ENCODE data around the gene ZDHHC18.
"Not testable (repeated sequence)": the region's sequence is repeated elsewhere in the genome, so short reads cannot be mapped to it uniquely, and the experiment has no call there.

The ZDHHC18 gene

GRCh38 chr1:26858160-26858559 lies 31.7 kb downstream of the ZDHHC18 start:
- DNase-seq (ENCODE audit: low read depth): no peak

DNA sequence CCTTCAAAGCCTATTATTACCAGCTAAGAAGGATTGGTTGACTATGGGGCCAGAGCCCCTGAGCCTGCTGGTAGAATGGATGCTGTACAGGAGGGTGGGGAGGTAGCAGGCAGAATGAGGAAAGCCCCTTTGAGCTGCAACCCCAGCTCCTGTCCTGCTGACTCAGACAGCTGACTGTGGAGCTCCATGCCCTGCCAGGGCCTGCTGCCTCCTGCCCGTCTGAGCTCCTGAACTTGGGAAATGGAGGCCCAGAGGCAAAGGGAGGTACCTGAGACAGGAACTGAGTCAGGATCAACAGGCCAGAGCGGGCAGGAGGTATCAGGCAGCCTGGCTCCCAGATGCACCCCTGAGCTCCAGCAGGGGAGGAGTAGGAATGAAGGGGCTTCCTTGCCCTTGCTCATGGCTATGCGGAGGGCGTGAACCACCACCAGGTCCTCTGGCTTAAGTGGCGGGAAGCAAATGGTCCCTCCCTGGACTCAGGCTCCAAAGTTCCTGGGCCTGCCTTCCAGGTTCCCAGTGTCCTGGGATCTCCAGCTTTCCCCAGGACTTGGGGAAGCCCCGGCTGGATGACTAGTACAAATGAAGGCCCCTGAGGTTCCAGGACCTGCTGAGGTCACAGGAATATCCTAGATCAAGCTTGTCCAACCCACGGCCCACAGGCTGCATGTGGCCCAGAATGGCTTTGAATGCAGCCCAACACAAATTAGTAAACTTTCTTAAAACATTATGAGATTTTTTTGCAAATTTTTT lies 32.6 kb downstream of the ZDHHC18 start:
- no peak for DNase-seq (ENCODE audit: low read depth)

DNA sequence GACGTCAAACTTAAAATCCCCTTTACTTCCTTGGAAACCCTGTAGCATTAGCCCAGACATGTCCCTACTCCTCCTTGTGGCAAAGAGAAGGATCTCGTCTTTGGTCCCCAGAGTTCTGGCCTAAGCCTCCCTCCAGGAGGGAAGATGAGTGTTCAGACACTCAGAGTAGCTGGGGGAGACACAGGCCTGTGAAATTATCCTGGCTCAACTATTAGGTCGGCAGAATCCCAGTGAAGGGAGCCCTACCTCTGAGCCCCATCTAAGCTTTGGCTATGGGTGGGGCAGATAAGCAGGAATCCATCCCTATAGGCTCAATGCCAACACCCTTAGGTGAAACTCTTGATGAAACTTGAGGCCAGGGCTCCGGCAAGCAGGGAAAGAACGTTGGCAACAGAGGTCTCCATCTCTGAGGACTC lies 34.8 kb downstream of the ZDHHC18 start:
- DNase-seq (ENCODE audit: low read depth): no peak

DNA sequence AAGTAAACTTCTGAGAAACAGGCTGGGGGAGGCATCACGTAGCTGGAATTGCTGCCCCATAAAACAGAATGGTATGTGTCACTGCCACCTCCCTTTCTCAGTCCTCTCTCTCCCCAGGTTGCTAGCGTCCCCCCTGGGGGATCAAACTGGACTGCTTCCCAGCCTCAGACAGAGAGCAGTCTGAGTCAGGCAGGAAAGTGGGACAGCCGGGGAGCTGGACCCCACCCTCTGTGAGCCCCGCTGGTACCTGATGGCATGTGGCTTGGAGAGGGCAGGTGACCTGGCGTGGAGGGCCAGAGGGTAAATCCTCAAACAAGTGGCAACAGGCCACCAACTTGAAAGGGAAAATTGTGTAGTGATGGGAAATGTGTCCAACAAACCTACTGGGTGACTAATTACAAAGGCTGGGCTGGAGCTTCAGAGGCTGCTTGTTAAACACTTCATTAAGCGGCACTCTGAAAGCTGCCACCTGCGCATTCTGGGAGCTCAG lies 35.4 kb downstream of the ZDHHC18 start:
- DNase-seq (ENCODE audit: low read depth): no peak

DNA sequence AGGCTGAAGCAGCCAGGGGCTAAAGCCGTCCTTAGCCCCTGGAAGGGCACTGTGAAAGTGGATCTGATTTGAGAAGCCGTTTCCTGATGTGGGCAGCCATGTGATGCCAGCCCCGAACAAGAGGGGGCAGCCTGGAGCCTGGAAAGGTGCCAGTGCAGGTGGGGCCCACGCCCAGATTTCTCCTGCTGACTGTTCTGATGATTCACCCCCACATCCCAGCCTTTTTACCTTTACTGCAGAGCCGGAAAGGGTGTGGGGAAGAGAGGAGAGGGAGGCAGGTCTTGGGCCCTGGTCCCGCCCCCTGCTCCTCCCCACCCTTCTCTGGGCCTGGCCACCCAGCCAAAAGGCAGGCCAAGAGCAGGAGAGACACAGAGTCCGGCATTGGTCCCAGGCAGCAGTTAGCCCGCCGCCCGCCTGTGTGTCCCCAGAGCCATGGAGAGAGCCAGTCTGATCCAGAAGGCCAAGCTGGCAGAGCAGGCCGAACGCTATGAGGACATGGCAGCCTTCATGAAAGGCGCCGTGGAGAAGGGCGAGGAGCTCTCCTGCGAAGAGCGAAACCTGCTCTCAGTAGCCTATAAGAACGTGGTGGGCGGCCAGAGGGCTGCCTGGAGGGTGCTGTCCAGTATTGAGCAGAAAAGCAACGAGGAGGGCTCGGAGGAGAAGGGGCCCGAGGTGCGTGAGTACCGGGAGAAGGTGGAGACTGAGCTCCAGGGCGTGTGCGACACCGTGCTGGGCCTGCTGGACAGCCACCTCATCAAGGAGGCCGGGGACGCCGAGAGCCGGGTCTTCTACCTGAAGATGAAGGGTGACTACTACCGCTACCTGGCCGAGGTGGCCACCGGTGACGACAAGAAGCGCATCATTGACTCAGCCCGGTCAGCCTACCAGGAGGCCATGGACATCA lies 36.5 kb downstream of the ZDHHC18 start, which contains the start of gene SFN:
TSS of gene SFN (plus strand) at position 369 of the 904 bp plus-strand sequence. CDS start at position 433, 64 bp downstream.
- DNase-seq (ENCODE audit: low read depth): no peak

DNA sequence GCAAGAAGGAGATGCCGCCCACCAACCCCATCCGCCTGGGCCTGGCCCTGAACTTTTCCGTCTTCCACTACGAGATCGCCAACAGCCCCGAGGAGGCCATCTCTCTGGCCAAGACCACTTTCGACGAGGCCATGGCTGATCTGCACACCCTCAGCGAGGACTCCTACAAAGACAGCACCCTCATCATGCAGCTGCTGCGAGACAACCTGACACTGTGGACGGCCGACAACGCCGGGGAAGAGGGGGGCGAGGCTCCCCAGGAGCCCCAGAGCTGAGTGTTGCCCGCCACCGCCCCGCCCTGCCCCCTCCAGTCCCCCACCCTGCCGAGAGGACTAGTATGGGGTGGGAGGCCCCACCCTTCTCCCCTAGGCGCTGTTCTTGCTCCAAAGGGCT lies 37.2 kb downstream of the ZDHHC18 start:
- DNase-seq (ENCODE audit: low read depth): no peak

- DNase-seq (ENCODE audit: low read depth): peak; percentile 90
Observed at GRCh38 chr1:26864610-26865480, 38.4 kb downstream of the ZDHHC18 start.

- not testable (repeated sequence) for DNase-seq (ENCODE audit: low read depth)
Observed at GRCh38 chr1:26873097-26873496, 46.6 kb downstream of the ZDHHC18 start.

GRCh38 chr1:26874896-26875295 lies 48.4 kb downstream of the ZDHHC18 start:
- DNase-seq (ENCODE audit: low read depth): no peak

DNA sequence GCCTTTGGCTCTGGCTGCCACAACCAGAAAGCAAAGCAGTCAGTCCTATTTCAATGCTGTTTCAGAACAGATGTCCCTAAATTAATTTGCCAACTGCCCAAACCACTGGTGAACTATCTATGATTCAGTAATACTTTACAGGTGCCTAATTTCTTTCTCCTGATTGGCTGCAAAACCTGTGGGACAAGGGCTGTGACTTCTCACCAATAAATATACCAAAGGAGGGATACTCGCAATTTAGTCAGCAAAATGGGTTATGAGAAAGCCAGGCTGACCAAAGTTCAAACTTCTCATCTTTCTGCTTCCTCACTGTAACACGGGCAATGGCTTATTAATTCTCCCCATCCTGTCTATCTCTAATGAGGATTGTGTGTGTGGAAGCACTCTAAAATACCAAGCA lies 50.8 kb downstream of the ZDHHC18 start:
- no peak for DNase-seq (ENCODE audit: low read depth)

GRCh38 chr1:26879793-26880192 lies 53.3 kb downstream of the ZDHHC18 start:
- no peak for DNase-seq (ENCODE audit: low read depth)

- not testable (repeated sequence) for DNase-seq (ENCODE audit: low read depth)
Observed at GRCh38 chr1:26881611-26882010, 55.1 kb downstream of the ZDHHC18 start.

GRCh38 chr1:26882696-26883463 lies 56.4 kb downstream of the ZDHHC18 start:
- DNase-seq (ENCODE audit: low read depth): no peak

DNA sequence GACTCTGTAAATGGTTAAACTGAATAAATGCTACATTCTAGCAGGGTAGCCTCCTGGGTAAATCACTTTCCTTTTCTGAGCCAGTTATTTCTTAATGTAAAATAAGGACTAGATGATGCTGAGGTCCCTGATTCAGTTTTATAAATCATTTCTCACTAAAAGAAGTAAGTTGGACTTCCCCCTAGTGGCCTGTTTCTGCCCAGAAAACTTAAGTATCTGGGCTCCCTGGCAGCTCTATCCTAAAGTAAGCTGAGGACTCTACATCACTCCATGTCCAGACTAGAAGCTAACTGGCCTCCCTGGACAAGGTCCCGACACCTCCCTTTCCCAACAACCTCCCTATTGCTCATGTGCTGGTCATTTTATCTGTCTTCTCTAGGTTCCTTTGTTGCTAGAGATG lies 60.6 kb downstream of the ZDHHC18 start:
- DNase-seq (ENCODE audit: low read depth): no peak

DNA sequence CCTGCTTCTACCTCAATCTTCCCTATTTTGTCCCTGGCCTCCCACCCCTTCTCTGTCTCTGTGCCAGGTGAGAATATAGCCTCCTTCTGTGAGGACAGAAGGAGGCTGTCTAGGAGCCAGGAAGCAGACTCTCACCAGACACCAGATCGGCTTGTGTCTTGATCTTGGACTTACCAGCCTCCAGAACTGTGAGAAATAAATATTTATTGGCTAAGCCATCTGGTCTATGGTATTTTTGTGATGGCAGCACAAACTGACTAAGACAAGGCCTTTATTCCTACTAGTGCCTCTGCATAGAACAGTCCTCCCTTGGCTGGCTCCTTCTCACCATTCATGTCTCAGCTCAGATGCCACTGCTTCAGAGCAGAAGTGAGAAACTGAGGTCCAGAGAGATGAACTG lies 61.7 kb downstream of the ZDHHC18 start:
- no peak for DNase-seq (ENCODE audit: low read depth)

DNA sequence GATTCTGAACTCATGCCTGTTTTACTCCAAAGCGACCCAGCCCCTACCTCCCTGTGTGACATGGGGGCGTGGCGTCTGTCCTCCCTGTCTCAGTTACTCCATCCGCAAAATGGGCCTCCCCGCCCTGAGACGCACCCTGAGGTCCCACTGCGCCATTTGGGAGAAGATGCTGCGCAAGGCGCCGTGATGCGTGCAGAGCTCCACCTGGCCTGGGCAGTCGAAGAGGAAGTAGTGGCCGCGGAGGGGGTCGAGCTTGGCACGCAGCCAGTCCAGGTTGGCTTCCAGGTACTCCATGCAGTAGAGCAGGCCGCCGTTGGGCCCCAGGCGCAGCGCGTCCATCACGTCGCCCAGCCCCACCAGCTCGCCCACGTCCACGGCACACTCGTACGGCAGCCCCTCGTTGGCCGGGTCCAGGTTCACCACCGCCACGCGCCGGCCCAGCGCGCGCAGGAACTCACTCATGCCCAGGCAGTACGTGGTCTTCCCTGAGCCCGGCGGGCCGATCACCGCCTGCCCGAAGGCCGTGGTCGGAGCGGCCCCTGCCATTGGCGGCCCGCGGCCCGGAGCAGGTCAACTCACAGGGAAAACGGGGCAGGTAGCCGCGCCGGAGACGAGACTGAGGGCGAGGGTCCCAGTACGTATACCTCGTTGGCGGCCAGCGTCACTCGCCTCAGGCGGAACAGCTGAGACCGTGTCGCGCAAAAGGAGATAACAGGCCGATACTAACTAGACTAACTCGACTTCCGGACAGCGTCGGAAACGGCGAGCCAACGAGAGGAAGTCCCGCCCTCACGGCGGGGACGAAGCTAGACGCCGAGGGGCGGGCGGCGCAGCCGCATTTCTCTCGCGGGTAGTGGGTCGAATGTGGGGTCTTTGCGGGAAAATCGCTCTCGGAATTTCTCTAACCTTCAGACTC lies 63.3 kb downstream of the ZDHHC18 start, which contains the start of gene GPN2:
TSS of gene GPN2 (minus strand) at position 733 of the 916 bp plus-strand sequence. CDS start at position 546, 187 bp downstream.
- DNase-seq (ENCODE audit: low read depth): peak; percentile 65

DNA sequence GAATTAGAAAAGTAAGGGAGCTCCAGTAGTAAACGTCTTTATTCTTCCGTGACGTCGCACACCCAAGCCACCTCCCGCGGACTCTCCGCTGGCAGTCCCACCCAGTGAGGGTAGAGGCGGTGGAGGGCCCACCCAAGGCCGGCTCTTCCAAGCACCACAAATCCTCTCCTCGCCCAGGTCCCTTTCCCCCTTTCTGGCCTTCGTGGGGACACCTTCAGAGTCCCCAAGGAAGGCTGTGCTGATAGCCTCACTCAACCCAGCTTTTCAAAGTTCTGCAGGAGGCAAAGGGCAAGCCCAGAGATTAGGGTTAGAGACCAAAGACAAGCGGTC lies 63.9 kb downstream of the ZDHHC18 start:
- DNase-seq (ENCODE audit: low read depth): no peak

DNA sequence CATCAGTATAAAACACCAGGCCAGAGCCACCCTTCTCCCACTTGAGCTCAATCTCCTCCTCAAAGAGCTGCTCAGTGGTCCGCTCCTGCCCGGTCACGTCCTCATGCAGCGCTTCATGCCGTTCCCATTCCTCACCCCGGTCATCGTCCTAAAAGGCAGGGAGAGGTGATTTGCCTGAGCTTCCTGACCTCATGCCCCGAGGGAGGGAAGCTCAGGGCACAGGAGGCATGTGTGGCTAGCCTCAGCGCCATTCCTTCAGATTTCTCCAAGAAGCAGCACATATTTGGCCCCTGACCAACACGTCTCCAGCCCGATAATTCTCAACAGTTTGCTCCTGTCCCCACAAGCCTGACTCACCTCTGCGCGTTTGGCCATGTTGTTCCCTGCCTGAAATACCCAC lies 67.8 kb downstream of the ZDHHC18 start:
- no peak for DNase-seq (ENCODE audit: low read depth)

- no peak for DNase-seq (ENCODE audit: low read depth)
Observed at GRCh38 chr1:26897351-26897750, 70.9 kb downstream of the ZDHHC18 start.

Data from stimulated activated CD8-positive, alpha-beta memory T cell treated with anti-CD3 and anti-CD28 coated beads, Interleukin-12 subunit alpha, Interleukin-12 subunit beta, amount 100 ng/mL, for 4 hours (primary cell).